GM23338 (cell line): ENCODE data around the gene MINDY3. TPM values are rescaled to one million over a fixed set of nuclear protein-coding genes. Genes with fewer than 3 reads are reported as not detected.

Source experiments
- ATAC-seq: fragments of 200-7000 bp; cut with Tn5 transposase; 3 replicates; pipeline ENCODE4 v1.9.1; 2020
- DNase-seq: peaks from one replicate; pipeline ENCODE4 v3.0.0-alpha.2; 2015; ENCODE audit warnings: low spot score
- H2AFZ ChIP-seq: fragments of 200-600 bp; sonication (generic); 2 replicates; pipeline ENCODE4 v1.8.0; 2016; ENCODE audit warnings: antibody characterized with exemption, mild to moderate bottlenecking, moderate library complexity
- H3F3A ChIP-seq: fragments of 200-600 bp; sonication (generic); replicated peaks from 2 replicates; pipeline ENCODE4 v1.8.0; 2017; ENCODE audit warnings: antibody characterized with exemption, mixed run types, low read depth
- H3K27ac ChIP-seq: fragments of 200-600 bp; sonication (generic); 2 replicates; pipeline ENCODE4 v1.6.1; 2016; ENCODE audit warnings: low read depth
- H3K27me3 ChIP-seq: fragments of 200-600 bp; sonication (generic); 2 replicates; pipeline ENCODE4 v1.8.0; 2016; ENCODE audit warnings: mild to moderate bottlenecking, mixed run types, moderate library complexity; ENCODE audit not compliant: insufficient read depth
- H3K36me3 ChIP-seq: fragments of 200-600 bp; sonication (generic); 2 replicates; pipeline ENCODE4 v1.8.0; 2016; ENCODE audit warnings: mild to moderate bottlenecking; ENCODE audit not compliant: insufficient read depth
- H3K4me1 ChIP-seq: fragments of 200-600 bp; sonication (generic); 2 replicates; pipeline ENCODE4 v1.8.0; 2016; ENCODE audit warnings: mild to moderate bottlenecking, moderate library complexity; ENCODE audit not compliant: insufficient read depth
- H3K4me2 ChIP-seq: fragments of 200-600 bp; sonication (generic); 2 replicates; pipeline ENCODE4 v1.7.1; 2017; ENCODE audit warnings: mixed run types
- H3K4me3 ChIP-seq: fragments of 200-600 bp; sonication (generic); 2 replicates; pipeline ENCODE4 v1.6.1; 2016; ENCODE audit warnings: mixed run types
- H3K79me2 ChIP-seq: fragments of 200-600 bp; sonication (generic); replicated peaks from 2 replicates; pipeline ENCODE4 v1.8.0; 2017; ENCODE audit warnings: mild to moderate bottlenecking; ENCODE audit not compliant: insufficient read depth
- H3K9me2 ChIP-seq: fragments of 200-600 bp; sonication (generic); 2 replicates; pipeline ENCODE4 v1.8.0; 2017; ENCODE audit not compliant: insufficient read depth
- H4K20me1 ChIP-seq: fragments of 200-600 bp; sonication (generic); replicated peaks from 2 replicates; pipeline ENCODE4 v1.8.0; 2017; ENCODE audit warnings: mild to moderate bottlenecking; ENCODE audit not compliant: insufficient read depth
- H3K27ac Mint-ChIP-seq: 2 replicates; pipeline ENCODE4 v1.8.0; 2020; ENCODE audit warnings: inconsistent platforms, mild to moderate bottlenecking, moderate library complexity, mixed read lengths
- H3K27me3 Mint-ChIP-seq: 3 replicates; pipeline ENCODE4 v1.8.0; 2022; ENCODE audit warnings: low read depth, mild to moderate bottlenecking, moderate library complexity, mixed read lengths, inconsistent platforms; ENCODE audit not compliant: insufficient read depth, poor library complexity
- H3K36me3 Mint-ChIP-seq: 3 replicates; pipeline ENCODE4 v1.8.0; 2021; ENCODE audit warnings: low read depth, mild to moderate bottlenecking, inconsistent platforms, moderate library complexity, mixed read lengths
- H3K4me1 Mint-ChIP-seq: 3 replicates; pipeline ENCODE4 v1.8.0; 2020; ENCODE audit warnings: mild to moderate bottlenecking, inconsistent platforms, mixed read lengths
- H3K4me3 Mint-ChIP-seq: 3 replicates; pipeline ENCODE4 v1.8.0; 2021; ENCODE audit warnings: moderate library complexity, mild to moderate bottlenecking, inconsistent platforms, mixed read lengths
- H3K9me3 Mint-ChIP-seq: 3 replicates; pipeline ENCODE4 v1.8.0; 2020; ENCODE audit warnings: moderate library complexity, mild to moderate bottlenecking, inconsistent platforms, mixed read lengths
- ETS1 ChIP-seq: IDR thresholded peaks from 2 replicates; pipeline ENCODE4 v1.6.1; 2016; ENCODE audit warnings: antibody characterized with exemption
- EZH2 ChIP-seq: fragments of 200-600 bp; sonication (generic); IDR thresholded peaks from one replicate; pipeline ENCODE4 v1.8.0; 2017; ENCODE audit warnings: antibody characterized with exemption, mild to moderate bottlenecking, low read depth; ENCODE audit not compliant: unreplicated experiment
- EZH2phosphoT487 ChIP-seq: fragments of 200-600 bp; sonication (generic); IDR thresholded peaks from one replicate; pipeline ENCODE4 v1.8.1; 2018; ENCODE audit warnings: antibody characterized with exemption; ENCODE audit not compliant: unreplicated experiment
- JUNB ChIP-seq: IDR thresholded peaks from one replicate; pipeline ENCODE4 v1.6.1; 2016; ENCODE audit warnings: antibody characterized with exemption; ENCODE audit not compliant: unreplicated experiment
- NANOG ChIP-seq: IDR thresholded peaks from 2 replicates; pipeline ENCODE4 v1.6.1; 2016; ENCODE audit warnings: antibody characterized with exemption, borderline replicate concordance
- POLR2AphosphoS5 ChIP-seq: IDR thresholded peaks from 2 replicates; pipeline ENCODE4 v1.6.1; 2016; ENCODE audit warnings: antibody characterized with exemption, low read depth
- REST ChIP-seq: IDR thresholded peaks from one replicate; pipeline ENCODE4 v1.6.1; 2018; ENCODE audit warnings: antibody characterized with exemption; ENCODE audit not compliant: unreplicated experiment
- STAT1 ChIP-seq: IDR thresholded peaks from one replicate; pipeline ENCODE4 v1.6.1; 2016; ENCODE audit warnings: antibody characterized with exemption; ENCODE audit not compliant: unreplicated experiment
- ZNF114 ChIP-seq: fragments of 250-450 bp; sonication (Bioruptor Pico); IDR thresholded peaks from 2 replicates; pipeline ENCODE4 v1.5.0; 2020; ENCODE audit warnings: mild to moderate bottlenecking, moderate library complexity
- ZNF331 ChIP-seq: fragments of 250-450 bp; sonication (Bioruptor Pico); IDR thresholded peaks from 2 replicates; pipeline ENCODE4 v1.5.0; 2020; ENCODE audit warnings: low read depth, mild to moderate bottlenecking, moderate library complexity
- polyA plus RNA-seq: library from polyadenylated mRNA; unstranded; fragments of >200 nt; fragmentation: Nextera tagmentation; extraction: Ambion mirVana; gene quantifications from 2 replicates; pipeline ENCODE4 v1.2.1, GENCODE V29; 2016
- total RNA-seq: library from RNA; depleted of rRNA; stranded (reverse); fragments of >200 nt; shearing (Covaris generic); gene quantifications from 2 replicates; pipeline ENCODE4 v1.2.3, GENCODE V29; 2014
- TF ChIP-seq, protein P1 (sequence below), 2 experiments: fragments of 200-600 bp in 1 of 2; sonication (generic) in 1 of 2; conservative IDR thresholded peaks; 2 replicates each; pipeline versions ENCODE4 v1.5.1 to v1.6.1; 2016 to 2017; ENCODE audit warnings: antibody characterized with exemption in 2 of 2, low read depth in 2 of 2, mild to moderate bottlenecking in 2 of 2, moderate library complexity in 1 of 2

The MINDY3 gene
- total and polyA plus RNA-seq, 2 experiments from 2014 or later, result 10.2 to 13.6 TPM

GRCh38 chr10:15857107-15857575, 3.2 kb downstream of the MINDY3 start (continued):
- TF ChIP-seq ETS1 (no peak), NANOG (no peak), ZNF114 (CRISPR knock-in tag) (no peak), EZH2 (no peak), EZH2phosphoT487 (no peak), ZNF331 (CRISPR knock-in tag) (no peak), POLR2AphosphoS5 (no peak), JUNB (no peak)
- TF ChIP-seq, protein P1, sequence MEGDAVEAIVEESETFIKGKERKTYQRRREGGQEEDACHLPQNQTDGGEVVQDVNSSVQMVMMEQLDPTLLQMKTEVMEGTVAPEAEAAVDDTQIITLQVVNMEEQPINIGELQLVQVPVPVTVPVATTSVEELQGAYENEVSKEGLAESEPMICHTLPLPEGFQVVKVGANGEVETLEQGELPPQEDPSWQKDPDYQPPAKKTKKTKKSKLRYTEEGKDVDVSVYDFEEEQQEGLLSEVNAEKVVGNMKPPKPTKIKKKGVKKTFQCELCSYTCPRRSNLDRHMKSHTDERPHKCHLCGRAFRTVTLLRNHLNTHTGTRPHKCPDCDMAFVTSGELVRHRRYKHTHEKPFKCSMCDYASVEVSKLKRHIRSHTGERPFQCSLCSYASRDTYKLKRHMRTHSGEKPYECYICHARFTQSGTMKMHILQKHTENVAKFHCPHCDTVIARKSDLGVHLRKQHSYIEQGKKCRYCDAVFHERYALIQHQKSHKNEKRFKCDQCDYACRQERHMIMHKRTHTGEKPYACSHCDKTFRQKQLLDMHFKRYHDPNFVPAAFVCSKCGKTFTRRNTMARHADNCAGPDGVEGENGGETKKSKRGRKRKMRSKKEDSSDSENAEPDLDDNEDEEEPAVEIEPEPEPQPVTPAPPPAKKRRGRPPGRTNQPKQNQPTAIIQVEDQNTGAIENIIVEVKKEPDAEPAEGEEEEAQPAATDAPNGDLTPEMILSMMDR (conservative IDR thresholded peaks at IDR 0.05; ENCODE audit: low read depth in 2 of 2), result no peak

- peaks cover 13% of the 10 kb centered on the region for H3K9me3 Mint-ChIP-seq
- Histone ChIP-seq H3K4me3 (no peak overlapping the region), H3K9me2 (peaks cover 10% of the 10 kb centered on the region), H3K27me3 (no peaks in the 10 kb centered on the region), H3F3A (no peaks in the 10 kb centered on the region), H2AFZ (no peak overlapping the region), H3K4me1 (peaks cover 3% of the 10 kb centered on the region; the same call in 1 of the 2 replicates), H3K36me3 (0 out of 2 replicates have a peak, but pooled peaks cover 6% of the 10 kb centered on the region), H3K27ac (no peak overlapping the region), H3K79me2 (peaks cover 43% of the 10 kb centered on the region), H4K20me1 (0 out of 2 replicates have a peak, but pooled peaks cover 6% of the 10 kb centered on the region), H3K4me2 (no peak overlapping the region)
- H3K4me3 Mint-ChIP-seq, result no peak overlapping the region
- no peak overlapping the region for H3K27ac Mint-ChIP-seq
- H3K27me3 Mint-ChIP-seq, result no peaks in the 10 kb centered on the region
- H3K4me1 Mint-ChIP-seq, result peaks cover 7% of the 10 kb centered on the region; the same call in 2 of the 3 replicates
- TF ChIP-seq, protein P1 (conservative IDR thresholded peaks at IDR 0.05; ENCODE audit: low read depth in 2 of 2), result no peak
- TF ChIP-seq ETS1 (no peak), EZH2 (no peak), STAT1 (no peak), ZNF114 (CRISPR knock-in tag) (no peak), REST (no peak), NANOG (no peak)
- no peak for ATAC-seq
- no peak for DNase-seq
- H3K36me3 Mint-ChIP-seq, result peaks cover 8% of the 10 kb centered on the region
Measured at GRCh38 chr10:15856328-15857015, 3.8 kb downstream of the MINDY3 start.
